GM12891 (cell line): ENCODE results near the gene B4GALNT1.

Experiments
- POLR2A ChIP-seq: IDR thresholded peaks from 2 replicates; pipeline ENCODE4 v1.6.1; 2011; ENCODE audit warnings: low read depth, low read length, control low read depth
- POLR2AphosphoS5 ChIP-seq: IDR thresholded peaks from 2 replicates; pipeline ENCODE4 v1.6.1; 2011; ENCODE audit warnings: low read depth, low read length, control low read depth
- SPI1 ChIP-seq: IDR thresholded peaks from 2 replicates; pipeline ENCODE4 v1.6.1; 2011; ENCODE audit warnings: low read depth, low read length, control low read depth
- TAF1 ChIP-seq: IDR thresholded peaks from 2 replicates; pipeline ENCODE4 v1.6.1; 2011; ENCODE audit warnings: low read depth, low read length, control low read depth

DNA sequence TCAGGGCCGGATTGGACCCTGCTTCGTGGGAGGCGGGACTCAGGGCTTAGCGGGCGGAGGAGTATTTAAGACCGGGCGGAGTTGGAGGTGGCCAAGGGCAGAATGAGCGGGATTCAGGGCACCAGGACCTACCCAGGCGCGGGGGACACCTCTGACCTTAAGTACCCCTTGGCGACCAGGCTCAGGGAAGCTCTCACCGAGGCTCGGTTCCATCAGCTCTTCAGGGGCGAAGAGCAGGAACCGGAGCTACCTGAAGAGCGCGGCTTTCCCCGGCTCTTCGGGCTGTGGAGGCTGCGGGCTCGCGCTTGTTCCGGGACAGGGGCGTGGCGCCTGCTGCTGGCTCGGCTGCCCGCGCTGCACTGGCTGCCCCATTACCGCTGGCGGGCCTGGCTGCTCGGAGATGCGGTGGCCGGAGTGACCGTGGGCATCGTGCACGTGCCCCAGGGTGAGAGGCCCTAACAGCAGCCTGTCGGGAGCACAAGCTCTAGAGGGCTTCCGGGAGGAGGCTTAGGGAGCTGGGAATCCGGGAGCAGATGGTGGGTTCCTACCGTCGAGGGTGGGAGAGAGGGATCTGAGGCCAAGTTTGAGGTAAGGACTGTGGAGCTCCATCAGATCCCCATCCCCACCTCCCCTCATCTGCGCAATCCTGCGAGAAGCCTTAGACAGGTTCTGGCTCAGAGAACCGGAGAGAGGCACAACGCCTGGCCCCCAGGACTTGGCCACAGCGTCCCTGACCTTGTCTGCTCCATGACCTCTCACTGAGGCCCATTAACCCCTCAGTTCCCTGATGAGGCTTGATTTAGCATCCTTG is 13.4 kb downstream of the B4GALNT1 start:
- TF ChIP-seq POLR2A (no peak), SPI1 (no peak), POLR2AphosphoS5 (no peak), TAF1 (no peak)
